Hair follicle dermal papilla cell (primary cell): ENCODE results near the gene RASIP1. TPM values are rescaled to one million over a fixed set of nuclear protein-coding genes. Genes with fewer than 3 reads are reported as not detected.

Experiments used
- total RNA-seq: library from RNA; depleted of rRNA; stranded (reverse); fragments of >200 nt; gene quantifications from 2 replicates; pipeline ENCODE4 v1.2.3, GENCODE V29; 2012

RASIP1 gene
- total RNA-seq: 0.32 and 0.36 TPM in 2 replicates

DNA sequence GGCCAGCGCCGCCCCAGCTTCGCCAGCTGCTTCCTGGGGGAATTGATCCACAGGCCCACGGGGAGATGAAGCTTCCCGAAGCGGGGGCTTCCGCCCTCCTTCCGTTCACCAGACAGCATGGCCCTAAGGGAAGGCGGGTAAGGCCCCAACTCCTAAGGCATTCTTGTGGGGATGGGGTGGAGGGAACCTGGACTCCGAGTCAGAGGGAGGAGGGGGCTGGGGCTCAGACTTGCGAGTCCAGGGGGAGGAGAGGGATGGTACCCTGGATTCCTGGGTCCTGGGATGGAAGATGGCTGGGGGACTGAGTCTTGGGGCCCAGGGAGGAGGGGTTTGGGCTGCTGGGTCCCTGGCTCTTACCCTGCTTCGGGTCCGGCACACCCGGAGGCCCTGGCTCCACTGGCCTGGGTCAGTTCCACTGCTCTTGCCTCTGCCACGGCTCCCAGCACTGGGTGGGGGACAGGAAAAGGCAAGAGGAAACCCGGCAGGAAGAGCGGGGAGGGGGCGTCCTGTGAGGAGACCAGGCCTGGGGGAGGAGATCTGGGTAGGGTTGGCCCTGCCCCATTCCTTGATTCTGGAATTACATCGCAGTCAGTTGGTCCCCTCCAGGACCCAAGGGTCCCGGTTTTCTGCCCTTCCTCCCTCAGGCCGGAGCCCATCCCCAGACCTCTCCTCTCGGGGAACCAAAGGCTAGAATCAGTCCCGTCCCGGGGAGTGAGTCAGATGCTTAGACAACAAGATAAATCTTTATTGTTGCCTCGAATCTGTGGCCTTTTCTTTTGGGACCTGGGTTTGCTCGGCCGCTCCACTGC lies at the start of gene RASIP1:
Gene RASIP1, minus strand, starts transcription at position 447 of the 809 bp plus-strand sequence. Its CDS starts 328 bp downstream, at position 119.

DNA sequence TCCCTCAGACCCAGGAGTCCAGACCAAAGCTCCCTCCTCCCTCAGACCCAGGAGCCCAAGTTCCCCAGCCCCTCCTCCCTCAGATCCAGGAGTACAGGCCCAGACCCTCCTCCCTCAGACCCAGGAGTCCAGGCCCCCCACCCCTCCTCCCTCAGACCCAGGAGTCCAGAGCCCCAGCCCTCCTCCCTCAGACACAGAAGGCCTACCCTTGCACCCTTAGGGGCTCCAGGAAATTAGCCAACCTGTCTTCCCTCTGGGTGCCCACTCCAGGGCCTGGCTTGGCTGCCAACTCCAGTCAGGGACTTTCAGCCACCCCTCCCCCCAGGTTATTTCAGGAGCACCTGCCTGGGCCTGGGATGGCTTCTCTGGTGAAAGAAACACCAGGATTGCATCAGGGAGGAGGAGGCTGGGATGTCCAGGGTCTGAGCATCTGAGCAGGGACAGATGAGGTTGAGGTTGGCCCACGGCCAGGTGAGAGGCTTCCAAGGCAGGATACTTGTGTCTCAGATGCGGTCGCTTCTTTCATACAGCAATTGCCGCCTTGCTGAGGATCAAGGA lies 14.8 kb upstream of the RASIP1 start, which contains the start of gene FGF21:
Gene FGF21, plus strand, starts transcription at position 441 of the 558 bp plus-strand sequence. CDS start 713 bp downstream, outside the sequence.

DNA sequence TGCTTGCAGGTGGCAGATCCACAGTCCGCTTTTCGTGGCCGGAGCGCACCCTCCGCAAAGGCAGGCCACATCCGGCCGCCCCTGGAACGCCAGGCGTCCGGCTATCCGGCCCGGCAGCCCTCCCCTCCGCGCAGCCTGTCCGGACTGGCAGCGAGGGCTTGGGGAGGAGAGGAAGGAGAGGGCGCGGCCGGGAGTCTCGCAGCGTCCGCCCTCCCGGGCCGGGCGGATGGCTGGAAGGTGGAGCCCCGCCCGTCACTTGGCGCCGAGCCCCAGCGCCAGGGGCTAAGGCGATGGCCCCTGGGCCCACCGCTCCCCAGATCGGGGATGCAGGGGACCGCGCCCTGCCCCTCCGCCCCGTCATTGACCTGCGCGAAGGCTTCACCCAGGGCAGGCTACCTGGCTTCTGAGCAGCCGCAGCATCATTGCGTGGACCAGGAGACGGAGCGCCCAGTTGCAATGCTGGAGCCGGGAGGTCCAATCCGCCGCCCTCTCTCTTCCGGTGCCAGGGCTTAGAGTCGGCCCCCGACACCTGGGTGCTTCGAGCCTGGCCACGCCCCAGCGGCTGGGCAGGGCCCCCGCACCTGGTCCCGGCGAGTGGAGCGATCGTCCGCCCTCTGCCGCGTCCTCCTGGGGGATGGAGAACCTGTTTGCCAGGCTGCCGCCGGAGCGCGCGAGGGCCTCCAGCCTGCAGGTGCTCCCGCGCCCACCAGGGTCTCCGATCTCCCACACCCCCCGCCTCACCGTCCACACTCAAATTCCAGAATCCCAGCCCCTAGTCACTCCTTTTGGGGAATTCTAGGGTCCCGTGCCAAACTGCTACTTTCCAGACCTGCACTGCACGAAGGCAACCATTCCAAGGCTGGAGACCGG lies 12.3 kb upstream of the RASIP1 start, which contains the start of gene FUT1:
Gene FUT1, minus strand, starts transcription at position 146 of the 870 bp plus-strand sequence. CDS start 1,360 bp downstream, outside the sequence.

DNA sequence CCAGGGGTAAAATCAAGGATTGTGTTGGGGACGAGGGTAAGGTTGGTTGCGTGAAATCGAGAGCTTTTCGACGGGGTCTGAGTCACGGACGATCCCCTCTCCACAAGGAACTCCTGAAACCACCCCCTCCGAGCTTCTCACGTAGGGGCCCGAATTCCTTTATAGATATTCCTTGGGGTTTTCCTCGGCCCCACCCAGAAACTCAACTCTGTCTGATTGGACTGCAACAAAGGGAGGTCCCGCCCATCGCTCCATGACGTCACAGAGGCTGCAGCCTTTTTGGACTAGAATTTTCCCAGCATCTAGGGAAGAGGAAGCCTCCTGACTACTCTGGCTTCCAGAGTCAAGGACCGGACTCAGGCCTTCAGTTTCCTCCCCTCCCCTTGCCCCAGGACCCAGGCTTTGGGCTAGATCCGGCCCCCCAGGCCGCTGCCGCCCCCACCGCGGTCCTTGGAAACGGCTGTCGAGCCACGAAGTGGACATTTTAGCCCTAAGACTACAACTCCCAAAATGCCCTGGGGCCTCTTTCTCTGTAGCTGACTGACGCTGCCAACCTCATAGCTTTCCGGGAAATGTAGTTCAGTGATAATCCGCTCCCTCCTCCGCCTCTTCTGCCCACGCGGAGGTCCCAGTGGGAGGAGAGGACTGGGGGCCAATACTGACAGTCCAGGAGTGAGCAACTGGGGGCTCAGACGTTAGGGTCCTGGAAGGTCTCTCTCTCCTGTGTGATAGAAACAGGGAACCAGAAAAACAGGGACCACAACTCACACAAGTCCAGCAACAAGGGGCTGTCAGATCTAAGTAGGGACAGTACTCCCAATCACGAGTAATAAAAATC lies 6.5 kb upstream of the RASIP1 start, which contains the start of gene IZUMO1:
Gene IZUMO1, minus strand, starts transcription at position 172 of the 838 bp plus-strand sequence. CDS start 1,050 bp downstream, outside the sequence.

GRCh38 chr19:48719263-48720171 lies 20.9 kb downstream of the RASIP1 start, which contains the start of gene MAMSTR:
Gene MAMSTR (minus strand): TSS chr19:48719725. CDS start chr19:48719031, 694 bp downstream.

DNA sequence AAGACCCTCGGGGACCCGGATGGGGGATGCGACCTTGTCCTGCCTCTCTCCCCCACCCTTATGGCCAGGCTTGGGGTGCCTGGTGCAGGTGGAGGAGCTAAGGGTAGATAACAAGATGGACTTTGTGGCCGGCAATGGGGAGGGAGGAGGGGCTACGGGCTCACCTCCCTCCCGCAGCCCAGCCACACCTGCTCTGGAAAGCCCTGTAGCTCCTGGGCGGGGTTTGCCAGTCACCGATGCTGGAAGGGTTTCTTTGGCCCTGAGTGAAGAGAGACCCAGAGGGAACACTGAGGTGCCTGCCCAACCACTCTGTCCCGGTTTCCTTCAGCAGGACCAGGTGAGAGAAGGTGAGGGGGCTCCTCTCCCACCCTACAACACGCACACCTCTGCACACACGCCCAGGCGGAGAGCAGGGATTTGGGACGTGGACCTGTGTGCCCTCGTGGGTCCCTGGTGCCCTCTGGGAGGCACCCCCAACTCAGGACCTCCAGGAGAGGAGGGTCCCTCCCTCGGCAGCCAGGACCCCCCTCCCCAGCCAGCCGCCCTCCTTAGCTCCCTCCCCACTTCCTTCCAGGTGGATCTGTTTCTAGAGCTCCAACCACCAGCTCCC lies 44.6 kb downstream of the RASIP1 start, which contains the start of gene FUT2:
Gene FUT2, plus strand, starts transcription at position 229 of the 610 bp plus-strand sequence. CDS start 6,986 bp downstream, outside the sequence.

GRCh38 chr19:48672994-48673393 lies 67.4 kb downstream of the RASIP1 start, which contains the start of gene NTN5:
Gene NTN5 (minus strand): TSS chr19:48673017. CDS start chr19:48670986, 2,031 bp downstream.

Other genes with a start within 250 kb of the RASIP1 start
- under 0.01 and 0.36 TPM in 2 replicates for gene LMTK3, start 228.8 kb downstream of the RASIP1 start, total RNA-seq
- 0.36 TPM in 1 of 2 replicates, not detected in the other for gene SULT2B1, start 188.4 kb downstream of the RASIP1 start, total RNA-seq
- not detected in 2 replicates for gene SPACA4, start 133.9 kb downstream of the RASIP1 start, total RNA-seq
- 0.24 and 1.3 TPM in 2 replicates for gene FAM83E, start 125.5 kb downstream of the RASIP1 start, total RNA-seq
- gene RPL18, start 121.4 kb downstream of the RASIP1 start, total RNA-seq: 1,307 and 1,432 TPM in 2 replicates
- 16.5 and 19.1 TPM in 2 replicates for gene SPHK2, start 121.1 kb downstream of the RASIP1 start, total RNA-seq
- gene DBP, start 103.2 kb downstream of the RASIP1 start, total RNA-seq: 7.6 and 12.3 TPM in 2 replicates
- gene CA11, start 94.4 kb downstream of the RASIP1 start, total RNA-seq: 1.5 and 2.9 TPM in 2 replicates
- 0.32 TPM in 1 of 2 replicates, not detected in the other for gene NTN5, start 67.6 kb downstream of the RASIP1 start, total RNA-seq
- under 0.01 TPM in 1 of 2 replicates, not detected in the other for gene FUT2, start 44.6 kb downstream of the RASIP1 start, total RNA-seq
- gene MAMSTR, start 20.9 kb downstream of the RASIP1 start, total RNA-seq: 0.97 and 1.5 TPM in 2 replicates
- gene IZUMO1, start 6.3 kb upstream of the RASIP1 start, total RNA-seq: not detected in 2 replicates
- not detected in 2 replicates for gene FUT1, start 12.0 kb upstream of the RASIP1 start, total RNA-seq
- gene FGF21, start 14.9 kb upstream of the RASIP1 start, total RNA-seq: not detected in 2 replicates
- 33.6 and 34.4 TPM in 2 replicates for gene BCAT2, start 70.4 kb upstream of the RASIP1 start, total RNA-seq
- gene HSD17B14, start 95.9 kb upstream of the RASIP1 start, total RNA-seq: 12.2 and 14.6 TPM in 2 replicates
- 15.7 and 20.8 TPM in 2 replicates for gene PLEKHA4, start 128.0 kb upstream of the RASIP1 start, total RNA-seq
- 86.6 and 94.5 TPM in 2 replicates for gene PPP1R15A, start 131.8 kb upstream of the RASIP1 start, total RNA-seq
- gene TULP2, start 158.1 kb upstream of the RASIP1 start, total RNA-seq: 0.12 and 0.16 TPM in 2 replicates
- gene NUCB1, start 159.7 kb upstream of the RASIP1 start, total RNA-seq: 269 and 313 TPM in 2 replicates
- not detected in 2 replicates for gene DHDH, start 193.1 kb upstream of the RASIP1 start, total RNA-seq
- 66.0 and 84.5 TPM in 2 replicates for gene BAX, start 214.3 kb upstream of the RASIP1 start, total RNA-seq
- 3,530 and 3,694 TPM in 2 replicates for gene FTL, start 224.7 kb upstream of the RASIP1 start, total RNA-seq